Lower leg skin (tissue), 4 donors: ENCODE measurements around the gene COBL. TPM values are rescaled to one million over a fixed set of nuclear protein-coding genes. Genes with fewer than 3 reads are reported as not detected.

Experiments
- DNase-seq, 2 donors: peaks; one replicate each; pipeline ENCODE4 v3.0.0-alpha.2; 2019; ENCODE audit warnings: low spot score in 2 of 2
- H3K4me3 ChIP-seq: fragments of 200-600 bp; sonication (generic); 2 replicates; pipeline ENCODE4 v1.5.1; 2017; ENCODE audit warnings: mild to moderate bottlenecking, low read depth; ENCODE audit not compliant: poor library complexity, severe bottlenecking
- CTCF ChIP-seq, 3 donors: fragments of 450-650 bp; IDR thresholded peaks; one replicate each; pipeline ENCODE4 v1.5.1; 2016; ENCODE audit warnings: antibody characterized with exemption in 3 of 3, mild to moderate bottlenecking in 3 of 3, moderate library complexity in 2 of 3
- POLR2A ChIP-seq, 2 donors: fragments of 450-650 bp; IDR thresholded peaks; one replicate each; pipeline ENCODE4 v1.6.1; 2016 to 2017; ENCODE audit warnings: antibody characterized with exemption in 2 of 2, mild to moderate bottlenecking in 1 of 2, moderate library complexity in 1 of 2
- WGBS, 2 donors: methylation state at CpG; one replicate each; pipeline ENCODE4 v1.1.5; 2018; 5-methylcytosine and 5-hydroxymethylcytosine counted together
- intact Hi-C: fragments of 100-400 bp; cut with DNase I; formaldehyde crosslinking; loops from one replicate; pipeline ENCODE4 v1.15.0; 2023; ENCODE audit warnings: low total_unique reads
- total RNA-seq, 4 donors: library from RNA; depleted of rRNA; stranded (reverse); fragments of >200 nt; gene quantifications; one replicate each; pipeline ENCODE4 v1.1.0, GENCODE V29; 2016

Gene COBL
- total RNA-seq, 4 donors from 2014 or later, result 40.2 to 94.1 (median 66.5) TPM

GRCh38 chr7:51123322-51124019 is 193.1 kb downstream of the COBL start:
- DNase-seq, result peak; percentile 62 to 85
- 36 to 37% methylated on average over 3 of the region's 3 CpGs for WGBS, 2 donors
- no peak overlapping the region for H3K4me3 ChIP-seq
- intact Hi-C loops, result no loop called here
- TF ChIP-seq POLR2A (IDR thresholded peaks at IDR 0.05), result no peak
- TF ChIP-seq CTCF (IDR thresholded peaks at IDR 0.05), result no peak

GRCh38 chr7:51121931-51122425 is 194.6 kb downstream of the COBL start:
- DNase-seq, result no peak
- WGBS, 2 donors, result 40 to 52% methylated on average over 9 of the region's 9 CpGs
- intact Hi-C loops, result no loop called here
- TF ChIP-seq CTCF (IDR thresholded peaks at IDR 0.05), result no peak
- TF ChIP-seq POLR2A (IDR thresholded peaks at IDR 0.05), result no peak
- H3K4me3 ChIP-seq, result no peak overlapping the region

GRCh38 chr7:51121036-51121790 is 195.4 kb downstream of the COBL start:
- TF ChIP-seq POLR2A (IDR thresholded peaks at IDR 0.05) (no peak), CTCF (IDR thresholded peaks at IDR 0.05) (no peak)
- H3K4me3 ChIP-seq, result no peak overlapping the region
- DNase-seq, result no peak
- intact Hi-C loops, result no loop called here
- WGBS, 2 donors, result 85 to 91% methylated on average over 5 of the region's 5 CpGs

- H3K4me3 ChIP-seq, result no peak overlapping the region
- WGBS, 2 donors, result 94 to 95% methylated on average over 4 of the region's 4 CpGs
- no peak for DNase-seq
Observed at GRCh38 chr7:51118628-51119027, 198.0 kb downstream of the COBL start.

GRCh38 chr7:51114501-51114900 is 202.1 kb downstream of the COBL start:
- TF ChIP-seq CTCF (IDR thresholded peaks at IDR 0.05), result no peak
- no peak for TF ChIP-seq POLR2A (IDR thresholded peaks at IDR 0.05)
- no peak overlapping the region for H3K4me3 ChIP-seq
- intact Hi-C loops, result no loop called here
- DNase-seq, result no peak
- 90 to 97% methylated on average over 1 of the region's 1 CpG for WGBS, 2 donors

More at GRCh38 chr7:51118628-51119027, 198.0 kb downstream of the COBL start:
- intact Hi-C loops, result no loop called here
- TF ChIP-seq POLR2A (IDR thresholded peaks at IDR 0.05), result no peak
- TF ChIP-seq CTCF (IDR thresholded peaks at IDR 0.05), result no peak
